Stomach smooth muscle (tissue), 2 donors: ENCODE results near the gene SLC26A11.
"Not testable (repeated sequence)": the region's sequence is repeated elsewhere in the genome, so short reads cannot be mapped to it uniquely, and the experiment has no call there.

Experiments used
- H3K27ac ChIP-seq: one replicate; pipeline ENCODE4 v1.7.0; 2013; ENCODE audit warnings: mild to moderate bottlenecking, low read length, inconsistent platforms
- H3K27me3 ChIP-seq, 2 donors: one replicate each; pipeline ENCODE4 v1.7.0; 2013; ENCODE audit warnings: low read length in 2 of 2; ENCODE audit not compliant: insufficient read depth in 2 of 2, control insufficient read depth in 1 of 2
- H3K36me3 ChIP-seq, 2 donors: one replicate each; pipeline ENCODE4 v1.7.0; 2013; ENCODE audit warnings: low read length in 2 of 2; ENCODE audit not compliant: control insufficient read depth in 2 of 2, insufficient read depth in 2 of 2
- H3K4me1 ChIP-seq: one replicate; pipeline ENCODE4 v1.7.0; 2013; ENCODE audit warnings: low read length; ENCODE audit not compliant: control insufficient read depth, insufficient read depth
- H3K4me3 ChIP-seq, 2 donors: one replicate each; pipeline ENCODE4 v1.7.0; 2013; ENCODE audit warnings: low read length in 2 of 2
- H3K9ac ChIP-seq, 2 donors: one replicate each; pipeline ENCODE4 v1.7.0; 2013; ENCODE audit warnings: low read length in 2 of 2, mild to moderate bottlenecking in 1 of 2
- H3K9me3 ChIP-seq, 2 donors: one replicate each; pipeline ENCODE4 v1.7.0; 2013; ENCODE audit warnings: low read length in 2 of 2; ENCODE audit not compliant: control insufficient read depth in 2 of 2
- donor health status: healthy.
- donor health status: Pancreatic carcinoma.

SLC26A11 gene

GRCh38 chr17:80251966-80252365, 31.7 kb downstream of the SLC26A11 start:
- no peak overlapping the region for H3K4me3 ChIP-seq
- peaks cover 9 to 30% of the 10 kb centered on the region in 2 donors for H3K36me3 ChIP-seq
- no peaks in the 10 kb centered on the region for H3K4me1 ChIP-seq
- H3K9me3 ChIP-seq: no peaks in the 10 kb centered on the region
- H3K27me3 ChIP-seq: no peaks in the 10 kb centered on the region
- H3K27ac ChIP-seq: no peak overlapping the region
- no peak overlapping the region for H3K9ac ChIP-seq

GRCh38 chr17:80252871-80253270, 32.6 kb downstream of the SLC26A11 start:
- Histone ChIP-seq H3K9me3 (no peaks in the 10 kb centered on the region), H3K9ac (no peak overlapping the region), H3K4me1 (no peaks in the 10 kb centered on the region), H3K4me3 (no peak overlapping the region), H3K36me3 (peaks cover 9 to 27% of the 10 kb centered on the region in 2 donors), H3K27me3 (no peaks in the 10 kb centered on the region), H3K27ac (no peak overlapping the region)

- Histone ChIP-seq H3K9ac (no peak overlapping the region), H3K4me1 (no peaks in the 10 kb centered on the region), H3K27ac (no peak overlapping the region), H3K4me3 (no peak overlapping the region), H3K36me3 (peaks cover 9 to 22% of the 10 kb centered on the region in 2 donors), H3K9me3 (no peaks in the 10 kb centered on the region), H3K27me3 (no peaks in the 10 kb centered on the region)
Observed at GRCh38 chr17:80253631-80254395, 33.6 kb downstream of the SLC26A11 start.

GRCh38 chr17:80254396-80255251, 34.4 kb downstream of the SLC26A11 start:
- H3K4me3 ChIP-seq: no peak overlapping the region
- no peaks in the 10 kb centered on the region for H3K27me3 ChIP-seq
- no peak overlapping the region for H3K9ac ChIP-seq
- H3K36me3 ChIP-seq: peaks cover 6 to 22% of the 10 kb centered on the region in 2 donors
- H3K4me1 ChIP-seq: peaks cover under 1% of the 10 kb centered on the region
- no peaks in the 10 kb centered on the region for H3K9me3 ChIP-seq
- H3K27ac ChIP-seq: no peak overlapping the region

- H3K9me3 ChIP-seq: no peaks in the 10 kb centered on the region
- peaks cover 6 to 18% of the 10 kb centered on the region in 2 donors for H3K36me3 ChIP-seq
- no peak overlapping the region for H3K27ac ChIP-seq
- H3K27me3 ChIP-seq: no peaks in the 10 kb centered on the region
- H3K9ac ChIP-seq: no peak overlapping the region
- H3K4me1 ChIP-seq: peaks cover 7% of the 10 kb centered on the region
- no peak overlapping the region for H3K4me3 ChIP-seq
Observed at GRCh38 chr17:80256034-80256350, 35.8 kb downstream of the SLC26A11 start.

- no peaks in the 10 kb centered on the region for H3K9me3 ChIP-seq
- H3K36me3 ChIP-seq: peaks cover 3 to 5% of the 10 kb centered on the region in 2 donors
- H3K27ac ChIP-seq: no peak overlapping the region
- peaks cover 21% of the 10 kb centered on the region for H3K4me1 ChIP-seq
- H3K9ac ChIP-seq: no peak overlapping the region
- H3K27me3 ChIP-seq: no peaks in the 10 kb centered on the region
- no peak overlapping the region for H3K4me3 ChIP-seq
Observed at GRCh38 chr17:80257716-80258213, 37.5 kb downstream of the SLC26A11 start.

GRCh38 chr17:80258296-80258695, 38.1 kb downstream of the SLC26A11 start:
- H3K36me3 ChIP-seq, H3K27me3 ChIP-seq, H3K9ac ChIP-seq, H3K4me3 ChIP-seq, H3K9me3 ChIP-seq, H3K27ac ChIP-seq: not testable (repeated sequence)
- H3K4me1 ChIP-seq: peaks cover 26% of the 10 kb centered on the region

- Histone ChIP-seq H3K4me1 (peaks cover 37% of the 10 kb centered on the region), H3K27me3 (no peaks in the 10 kb centered on the region)
Observed at GRCh38 chr17:80259457-80260068, 39.3 kb downstream of the SLC26A11 start.

GRCh38 chr17:80260069-80260535, 39.9 kb downstream of the SLC26A11 start:
- Histone ChIP-seq H3K9me3 (no peaks in the 10 kb centered on the region), H3K36me3 (no peaks in the 10 kb centered on the region), H3K9ac (peak overlapping the region; percentile 67 to 72), H3K4me1 (peaks cover 37% of the 10 kb centered on the region), H3K4me3 (peak overlapping the region; percentile 58 to 75), H3K27me3 (no peaks in the 10 kb centered on the region), H3K27ac (peak overlapping the region; percentile 58)

More at GRCh38 chr17:80259457-80260068, 39.3 kb downstream of the SLC26A11 start:
- H3K9ac ChIP-seq: peak overlapping the region; percentile 67 to 72
- H3K27ac ChIP-seq: peak overlapping the region; percentile 58
- peaks cover 0 to 2% of the 10 kb centered on the region in 2 donors for H3K36me3 ChIP-seq
- H3K4me3 ChIP-seq: peak overlapping the region; percentile 58 to 75
- H3K9me3 ChIP-seq: no peaks in the 10 kb centered on the region

GRCh38 chr17:80260791-80261158, 40.5 kb downstream of the SLC26A11 start, which contains the start of gene RNF213:
Gene RNF213, plus strand, starts transcription at chr17:80260852. Its CDS starts 2,830 bp downstream, at chr17:80263682.
- Histone ChIP-seq H3K9me3 (no peaks in the 10 kb centered on the region), H3K36me3 (peaks cover 3 to 6% of the 10 kb centered on the region in 2 donors), H3K4me1 (peaks cover 37% of the 10 kb centered on the region), H3K27me3 (no peaks in the 10 kb centered on the region), H3K27ac (peak within 1 kb of the TSS; percentile 82), H3K9ac (peak within 1 kb of the TSS; percentile 73 to 75), H3K4me3 (peak within 1 kb of the TSS; percentile 86 to 90)
